ENCODE data around the gene WRAP73.

The WRAP73 gene

DNA sequence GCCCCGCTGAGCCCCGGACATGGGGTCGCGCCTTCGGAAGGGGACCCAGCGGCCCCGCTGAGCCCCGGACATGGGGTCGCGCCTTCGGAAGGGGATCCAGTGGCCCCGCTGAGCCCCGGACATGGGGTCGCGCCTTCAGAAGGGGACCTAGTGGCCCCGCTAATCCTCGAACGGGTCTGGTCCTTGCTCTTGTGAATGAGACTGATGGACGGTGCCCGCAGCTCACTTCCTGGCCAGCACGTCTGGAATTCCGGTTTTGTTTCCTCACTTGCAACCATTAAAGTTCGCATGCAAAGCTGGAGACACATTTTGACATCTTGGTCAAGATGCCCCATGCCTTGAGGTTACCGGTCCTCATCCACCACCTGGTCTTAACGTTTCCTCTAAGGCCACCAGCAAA, 5.6 kb downstream of the WRAP73 start:
- no peak for DNase-seq

DNA sequence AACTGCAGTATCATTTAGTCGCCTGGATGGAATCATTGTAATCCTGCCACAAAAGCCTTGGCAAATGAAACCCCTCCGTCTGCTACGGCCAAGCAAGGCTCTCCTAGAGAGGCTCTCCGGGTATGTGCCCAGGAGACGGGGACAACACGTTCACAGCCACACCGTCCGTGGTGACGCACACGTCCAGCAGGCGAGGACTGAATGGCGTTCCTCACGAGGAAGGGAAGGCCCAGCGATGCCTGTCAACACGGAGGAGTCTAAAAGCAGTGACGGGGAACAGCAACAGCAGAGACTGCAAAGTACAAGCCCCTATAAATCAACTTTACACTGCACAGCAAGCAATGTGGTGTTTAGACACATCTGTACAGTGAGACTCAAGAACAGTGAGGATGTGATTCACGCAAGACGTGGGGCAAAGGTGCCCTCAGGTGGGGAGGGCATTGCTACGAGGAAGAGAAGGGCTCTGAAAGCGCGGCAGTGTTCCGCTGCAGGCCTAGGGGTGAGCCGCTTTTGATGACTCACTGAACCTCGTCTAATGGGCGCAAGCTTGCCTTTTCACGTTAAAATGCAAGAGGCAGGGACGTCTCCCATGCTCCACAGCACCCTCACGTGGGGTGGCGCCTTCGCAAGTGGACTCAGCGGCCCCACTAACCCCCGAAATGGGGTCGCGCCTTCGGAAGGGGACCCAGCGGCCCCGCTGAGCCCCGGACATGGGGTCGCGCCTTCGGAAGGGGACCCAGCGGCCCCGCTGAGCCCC, 6.8 kb downstream of the WRAP73 start:
- DNase-seq: no peak

DNA sequence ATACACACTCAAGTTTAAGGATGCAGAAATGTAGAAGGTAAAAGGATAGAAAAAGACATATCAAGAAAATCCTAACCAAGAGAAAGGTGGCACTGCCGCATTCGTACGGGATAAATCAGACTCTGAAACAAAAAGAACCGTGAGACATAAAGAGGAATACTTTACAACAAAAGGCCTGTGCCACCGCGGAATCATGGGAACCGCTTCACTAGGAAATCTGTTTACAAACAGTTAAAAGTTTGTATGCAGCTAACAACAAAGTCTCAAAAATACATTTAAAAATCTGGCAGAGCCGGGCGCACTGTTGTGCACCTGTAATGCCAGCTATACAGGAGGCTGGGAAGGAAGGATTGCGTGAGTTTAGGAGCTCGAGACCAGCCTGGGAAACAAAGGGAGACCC, 8.1 kb downstream of the WRAP73 start:
- DNase-seq: no peak

GRCh38 chr1:3641046-3641760, 8.7 kb downstream of the WRAP73 start:
- DNase-seq: no peak

GRCh38 chr1:3640121-3640837, 9.6 kb downstream of the WRAP73 start:
- DNase-seq: no peak

- DNase-seq: no peak
Observed at GRCh38 chr1:3639397-3639911, 10.4 kb downstream of the WRAP73 start.

GRCh38 chr1:3638676-3639075, 11.2 kb downstream of the WRAP73 start:
- DNase-seq: no peak

GRCh38 chr1:3638027-3638426, 11.9 kb downstream of the WRAP73 start:
- no peak for DNase-seq

DNA sequence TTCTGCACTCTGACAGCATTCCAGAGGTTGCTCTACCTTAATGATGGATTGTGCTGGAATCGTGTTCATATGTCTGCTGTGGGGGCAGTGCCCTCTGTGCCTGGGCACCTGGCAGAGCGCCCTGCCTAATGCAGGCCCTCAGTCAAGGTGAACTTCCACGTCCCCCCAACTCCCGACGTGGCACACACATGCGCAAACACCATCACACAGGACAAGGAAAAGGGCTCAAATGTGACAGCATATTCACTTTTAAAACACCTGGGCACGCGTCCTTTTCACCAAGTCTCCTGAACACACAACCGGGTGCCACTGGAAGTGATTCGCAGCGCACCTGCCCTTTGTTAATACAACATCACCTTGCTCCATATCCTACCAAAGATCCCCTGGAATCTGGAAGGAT, 13.4 kb downstream of the WRAP73 start:
- no peak for DNase-seq

GRCh38 chr1:3636080-3636479, 13.8 kb downstream of the WRAP73 start:
- no peak for DNase-seq

DNA sequence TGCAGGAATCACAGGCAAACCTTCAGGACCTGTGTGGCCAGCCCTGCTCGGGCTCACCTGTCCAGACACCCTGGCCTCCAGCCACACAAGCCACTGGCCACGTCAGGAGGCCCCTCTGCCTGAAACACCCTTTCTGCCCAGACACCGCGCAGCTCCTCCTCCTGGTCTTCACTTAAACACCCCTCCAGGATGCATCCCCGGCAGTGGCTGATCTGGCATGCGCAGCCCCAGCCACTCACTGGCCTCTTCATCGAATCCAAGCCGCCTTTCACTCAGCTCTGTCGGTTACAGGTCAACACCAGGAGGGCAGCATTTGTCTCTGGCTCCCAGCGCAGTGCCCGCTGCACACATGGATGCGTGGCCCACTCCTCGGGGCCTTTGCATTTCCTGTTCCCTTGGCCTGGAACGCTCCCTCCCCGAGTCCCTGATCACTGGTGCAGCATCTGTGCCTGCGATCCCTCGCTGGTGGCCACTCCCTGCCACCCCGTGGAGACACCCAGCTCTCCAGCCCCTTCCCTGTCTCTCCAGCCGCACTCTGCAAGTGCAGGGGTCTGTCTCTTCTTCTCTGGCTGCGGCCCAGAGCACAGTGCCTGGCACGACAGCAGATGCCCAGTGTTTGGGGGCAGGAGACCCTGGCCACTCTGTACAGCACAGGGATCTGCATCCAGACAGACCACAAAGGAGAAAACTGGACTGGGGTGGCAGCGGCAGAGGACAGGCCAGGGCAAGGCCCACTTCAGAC, 15.7 kb downstream of the WRAP73 start:
- no peak for DNase-seq

- no peak for DNase-seq
Observed at GRCh38 chr1:3633344-3634058, 16.4 kb downstream of the WRAP73 start.

GRCh38 chr1:3632716-3633343, 17.1 kb downstream of the WRAP73 start:
- no peak for DNase-seq

DNA sequence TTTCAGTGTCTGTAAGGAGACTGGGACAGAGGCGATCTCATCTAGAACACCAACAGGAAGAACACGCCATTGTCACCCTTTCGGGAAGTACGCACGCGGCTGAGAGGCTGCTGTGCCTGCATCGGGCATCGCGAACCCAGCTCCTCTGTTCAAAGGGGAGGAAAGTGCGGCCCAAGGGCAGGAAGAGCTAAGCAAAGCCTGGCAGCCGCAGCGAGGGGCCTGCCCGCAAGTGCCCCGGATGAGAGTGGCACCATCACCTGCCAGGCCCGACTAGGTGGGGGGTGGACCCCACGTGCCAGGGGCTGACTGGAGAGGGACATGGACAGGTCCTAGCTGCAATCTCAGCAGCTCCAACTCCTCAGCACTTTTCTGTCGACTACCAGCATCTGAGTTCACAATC, 17.6 kb downstream of the WRAP73 start:
- DNase-seq: no peak

DNA sequence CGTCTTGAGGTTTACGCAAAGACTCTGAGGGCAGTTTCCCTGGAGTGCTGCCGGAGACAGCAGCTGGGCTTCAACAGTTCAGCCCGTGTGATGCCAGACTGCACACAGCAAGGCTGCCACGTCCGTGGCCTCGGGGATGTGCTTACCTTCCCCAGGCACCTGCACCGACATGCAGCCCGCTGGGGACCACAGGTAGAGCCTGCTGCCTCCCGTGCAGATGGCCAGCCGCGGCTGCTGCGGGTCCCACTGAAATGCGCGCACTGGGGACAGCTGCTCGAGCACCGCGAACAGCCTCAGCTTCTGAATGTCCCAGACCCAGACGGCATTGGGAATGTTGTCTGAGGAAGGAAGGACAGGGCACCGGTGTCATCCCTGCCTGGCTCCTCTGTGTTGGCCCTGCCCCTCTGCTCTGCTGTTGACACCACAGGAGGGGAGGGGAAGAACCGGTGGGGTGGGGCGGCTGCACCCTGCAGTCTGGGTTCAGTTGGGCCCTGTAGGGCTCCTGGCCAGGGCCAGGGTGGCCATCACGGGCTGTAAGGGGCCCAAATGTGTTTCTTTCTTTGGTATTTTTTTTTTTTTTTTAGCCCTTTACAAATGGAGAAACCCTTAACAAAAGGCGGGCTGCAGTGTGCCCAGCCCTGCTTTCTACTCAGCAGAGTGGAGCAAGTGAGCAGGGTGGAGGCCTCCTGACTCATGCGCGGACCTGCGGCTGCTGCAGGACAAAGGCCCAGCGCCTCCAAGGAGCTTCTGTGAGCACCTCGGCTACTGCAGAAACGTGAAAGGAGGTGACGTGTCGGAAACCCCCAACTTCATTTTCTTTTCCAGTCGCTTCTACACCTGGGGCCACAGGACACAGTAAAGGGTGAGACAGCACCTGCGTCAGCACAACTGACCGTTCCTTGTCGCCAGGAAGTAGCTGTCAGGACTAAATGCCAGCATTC, 18.3 kb downstream of the WRAP73 start:
- no peak for DNase-seq

DNA sequence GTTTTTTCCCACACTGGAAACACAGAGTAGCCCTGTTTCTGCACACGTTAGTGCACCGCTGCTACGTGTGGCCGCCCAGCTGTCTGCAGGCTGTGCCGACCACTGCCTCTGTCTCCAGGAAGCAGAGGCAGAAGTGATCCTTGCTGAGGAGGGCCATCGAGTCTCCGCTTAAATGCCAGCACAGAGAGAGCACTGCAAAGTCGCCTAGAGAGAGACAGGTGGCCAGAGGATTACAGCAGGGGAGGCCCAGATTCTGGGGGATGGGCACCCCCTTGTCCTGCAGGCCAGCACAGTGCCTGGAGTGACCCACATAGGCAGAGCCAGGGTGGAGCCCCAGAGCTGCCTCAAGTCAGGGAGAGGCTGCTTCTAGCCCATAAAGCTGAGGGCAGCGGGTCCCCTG, 19.0 kb downstream of the WRAP73 start:
- DNase-seq: no peak

DNA sequence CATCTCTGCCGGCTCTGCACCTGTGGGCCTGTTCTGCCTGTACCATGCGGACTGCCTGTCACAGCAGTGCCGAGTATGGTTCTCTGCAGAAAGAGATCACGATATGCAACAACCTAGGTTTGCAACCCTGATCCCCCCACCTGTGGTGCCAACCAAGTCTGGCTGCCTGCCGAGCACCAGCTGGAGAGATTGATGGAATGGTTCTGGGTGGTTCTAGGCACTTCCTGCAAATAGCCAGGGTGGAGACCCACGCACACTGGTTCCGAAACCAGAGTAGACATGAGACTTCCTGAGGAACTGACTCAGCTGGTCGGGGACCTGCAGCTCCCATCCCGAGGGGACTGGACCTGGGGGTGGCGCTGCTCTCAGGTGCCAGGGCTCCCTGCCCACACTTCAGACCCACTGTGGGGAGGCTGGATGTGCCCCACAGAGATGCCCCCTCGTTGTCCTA, 19.7 kb downstream of the WRAP73 start:
- no peak for DNase-seq

- no peak for DNase-seq
Observed at GRCh38 chr1:3629561-3630160, 20.2 kb downstream of the WRAP73 start.

- no peak for DNase-seq
Observed at GRCh38 chr1:3628445-3628844, 21.5 kb downstream of the WRAP73 start.
